Umbilical cord (tissue), 2 donors: ENCODE data around the gene DLGAP3. TPM values are rescaled to one million over a fixed set of nuclear protein-coding genes. Genes with fewer than 3 reads are reported as not detected.
"Not testable (repeated sequence)": the region's sequence is repeated elsewhere in the genome, so short reads cannot be mapped to it uniquely, and the experiment has no call there.

ENCODE experiments used
- DNase-seq: peaks from one replicate; pipeline ENCODE4 v3.0.0-alpha.2; 2015; ENCODE audit warnings: low spot score
- total RNA-seq: library from RNA; depleted of rRNA; stranded (reverse); fragments of >200 nt; gene quantifications from one replicate; pipeline ENCODE4 v1.2.3, GENCODE V29; 2014; ENCODE audit warnings: low replicate concordance; ENCODE audit not compliant: insufficient read depth

DLGAP3 gene
- total RNA-seq, 1 donor from 2014 or later: 0.24 TPM

DNA sequence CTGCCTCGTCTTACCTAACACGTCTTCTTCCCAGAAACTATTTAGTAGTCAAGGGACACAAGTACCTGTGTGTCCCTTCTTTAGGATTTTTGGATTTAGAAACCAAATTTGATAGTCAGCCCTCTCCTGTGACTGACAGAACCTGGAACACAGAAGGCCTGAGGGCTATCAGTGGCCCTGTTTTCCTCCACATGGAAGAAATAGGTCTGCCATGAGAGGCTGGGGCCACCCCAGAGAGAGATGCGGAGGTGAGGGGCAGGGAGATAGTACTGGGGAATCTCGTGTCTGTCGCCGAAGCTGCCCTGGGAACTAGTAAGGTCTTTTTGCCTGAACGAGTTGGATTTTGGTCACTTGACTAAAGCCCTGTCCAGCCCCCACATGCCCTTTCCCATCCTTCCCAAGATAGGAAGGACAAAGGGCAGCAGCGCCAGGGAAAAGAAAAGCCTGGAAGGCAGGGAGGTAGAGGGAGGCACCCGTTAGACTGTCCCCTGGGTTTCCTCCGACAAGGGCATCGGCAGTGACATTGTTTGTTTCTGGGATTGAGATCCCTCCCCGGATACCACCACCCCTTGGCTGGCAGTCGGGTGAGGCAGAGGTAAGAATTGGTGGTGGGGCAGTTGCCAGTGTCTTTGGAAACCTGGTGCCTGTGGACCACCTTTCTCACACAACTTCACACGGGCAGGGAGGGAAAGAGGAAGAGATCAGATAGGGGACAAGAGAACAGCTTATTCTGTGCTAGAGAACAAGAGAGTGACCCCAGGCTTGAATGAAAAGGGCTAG is 89.7 kb downstream of the DLGAP3 start:
- no peak for DNase-seq

DNA sequence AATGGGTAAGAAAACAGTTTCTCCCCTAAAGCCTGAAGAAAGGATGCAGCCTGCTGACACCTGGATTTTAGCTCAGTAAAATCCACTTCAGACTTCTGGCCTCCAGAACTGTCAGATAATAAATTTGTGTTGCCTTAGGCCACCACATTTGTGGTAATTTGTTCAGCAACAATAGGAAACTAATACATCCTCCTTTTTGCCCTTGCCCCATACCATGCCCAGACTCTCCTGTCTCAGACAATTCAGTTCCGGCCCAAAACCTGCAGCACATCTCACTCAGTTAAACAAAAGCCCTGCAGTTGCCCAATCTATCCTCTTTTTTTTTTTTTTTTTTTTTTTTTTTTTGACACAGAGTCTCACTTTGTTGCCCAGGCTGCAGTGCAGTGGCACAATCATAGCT is 95.7 kb downstream of the DLGAP3 start:
- DNase-seq: no peak

- DNase-seq: no peak
These were observed 97.7 kb downstream of the DLGAP3 start for GRCh38 chr1:34831721-34832246.

GRCh38 chr1:34829250-34829649 is 100.2 kb downstream of the DLGAP3 start:
- no peak for DNase-seq

- no peak for DNase-seq
These were observed 100.8 kb downstream of the DLGAP3 start for GRCh38 chr1:34828611-34829010.

GRCh38 chr1:34827341-34827941 is 102.0 kb downstream of the DLGAP3 start:
- DNase-seq: no peak

GRCh38 chr1:34825455-34826091 is 103.9 kb downstream of the DLGAP3 start:
- peak; percentile 21 for DNase-seq

GRCh38 chr1:34824817-34825454 is 104.5 kb downstream of the DLGAP3 start:
- no peak for DNase-seq

- DNase-seq: no peak
These were observed 107.2 kb downstream of the DLGAP3 start for GRCh38 chr1:34822202-34822601.

DNA sequence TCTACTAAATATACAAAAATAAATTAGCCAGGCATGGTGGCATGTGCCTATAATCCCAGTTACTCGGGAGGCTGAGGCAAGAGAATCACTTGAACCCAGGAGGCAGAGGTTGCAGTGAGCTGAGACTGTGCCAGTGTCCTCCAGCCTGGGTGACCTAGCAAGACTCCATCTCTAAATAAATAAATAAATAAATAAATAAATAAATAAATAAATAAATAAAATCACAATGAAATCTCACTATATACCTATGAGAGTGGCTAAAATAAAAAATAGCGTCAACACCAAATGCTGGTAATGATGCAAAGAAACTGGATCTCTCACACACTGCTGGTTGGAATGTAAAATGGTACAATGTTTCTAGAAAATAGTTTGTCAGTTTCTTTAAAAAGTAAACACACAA is 110.6 kb downstream of the DLGAP3 start:
- DNase-seq: not testable (repeated sequence)

DNA sequence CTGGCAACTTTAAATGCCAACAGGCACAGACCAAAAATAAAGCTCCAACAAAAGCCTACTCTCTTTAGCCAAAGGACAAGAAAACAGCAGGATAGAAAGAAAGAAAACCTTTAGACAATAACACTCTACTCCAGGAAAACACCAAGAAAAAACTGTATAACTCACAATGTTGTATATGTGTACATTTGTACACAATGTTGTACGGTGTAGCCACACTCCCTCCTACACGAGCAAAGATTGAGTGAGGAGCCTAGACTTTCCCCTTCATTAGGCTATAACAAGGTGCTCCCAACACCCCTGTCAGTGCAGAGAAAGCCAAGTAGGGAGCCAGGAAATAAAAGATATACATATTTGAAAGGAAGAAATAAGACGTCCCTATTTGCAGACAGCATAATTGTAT is 112.7 kb downstream of the DLGAP3 start:
- DNase-seq: no peak

GRCh38 chr1:34816332-34816731 is 113.1 kb downstream of the DLGAP3 start:
- no peak for DNase-seq

Other genes starting within 250 kb of the DLGAP3 start
- gene GJB5, start 174.6 kb downstream of the DLGAP3 start, total RNA-seq: 4.3 TPM
- 0.24 TPM for gene GJB4, start 169.9 kb downstream of the DLGAP3 start, total RNA-seq
- gene GJB3, start 148.4 kb downstream of the DLGAP3 start, total RNA-seq: 6.3 TPM
- gene GJA4, start 136.7 kb downstream of the DLGAP3 start, total RNA-seq: 3.4 TPM
- 23.4 TPM for gene SMIM12, start 69.9 kb downstream of the DLGAP3 start, total RNA-seq
- 23.6 TPM for gene TMEM35B, start 55.7 kb upstream of the DLGAP3 start, total RNA-seq
- 24.3 TPM for gene ZMYM6, start 102.3 kb upstream of the DLGAP3 start, total RNA-seq
- 27.7 TPM for gene ZMYM1, start 149.7 kb upstream of the DLGAP3 start, total RNA-seq